Heart right ventricle (tissue), 16 donors: ENCODE results near the gene ASCL5. TPM values are rescaled to one million over a fixed set of nuclear protein-coding genes. Genes with fewer than 3 reads are reported as not detected.

ENCODE experiments used
- ATAC-seq, 8 donors: fragments of 200-7000 bp; cut with Tn5 transposase; one replicate each; pipeline ENCODE4 v1.9.1; 2020; ENCODE audit warnings: mild to moderate bottlenecking in 8 of 8, moderate library complexity in 8 of 8, moderate number of reproducible peaks in 1 of 8
- DNase-seq, 2 donors: peaks; one replicate each; pipeline ENCODE4 v3.0.0-alpha.2; 2020
- H3K27ac ChIP-seq, 10 donors: fragments of 200-600 bp; sonication (generic) in 2 of 10; one replicate each; pipeline versions ENCODE4 v1.5.0 to v1.8.0; 2020 to 2022; ENCODE audit warnings: mild to moderate bottlenecking in 3 of 10
- H3K27me3 ChIP-seq, 7 donors: fragments of 200-600 bp; one replicate each; pipeline ENCODE4 v1.8.0; 2021 to 2022; ENCODE audit warnings: mild to moderate bottlenecking in 2 of 7
- H3K36me3 ChIP-seq, 9 donors: fragments of 200-600 bp; sonication (generic) in 1 of 9; one replicate each; pipeline versions ENCODE4 v1.5.0 to v1.8.0; 2020 to 2022; ENCODE audit warnings: mild to moderate bottlenecking in 2 of 9
- H3K4me1 ChIP-seq, 9 donors: fragments of 200-600 bp; sonication (generic) in 1 of 9; one replicate each; pipeline versions ENCODE4 v1.5.0 to v1.8.0; 2020 to 2022; ENCODE audit warnings: mild to moderate bottlenecking in 4 of 9
- H3K4me3 ChIP-seq, 10 donors: fragments of 200-600 bp; sonication (generic) in 2 of 10; one replicate each; pipeline versions ENCODE4 v1.5.0 to v1.8.0; 2020 to 2022; ENCODE audit warnings: mild to moderate bottlenecking in 7 of 10, moderate library complexity in 2 of 10
- H3K9me3 ChIP-seq, 11 donors: fragments of 200-600 bp in 10 of 11; sonication (generic) in 2 of 11; one replicate each; pipeline versions ENCODE4 v1.5.0 to v1.8.0; 2013 to 2022; ENCODE audit warnings: mild to moderate bottlenecking in 2 of 11, control low read depth in 1 of 11, moderate library complexity in 1 of 11
- WGBS, 2 donors: extraction: QIAGEN DNeasy Blood & Tissue Kit; methylation state at CpG; one replicate each; pipeline ENCODE4 v1.1.7; 2013; ENCODE audit warnings: inconsistent platforms in 1 of 2; 5-methylcytosine and 5-hydroxymethylcytosine counted together
- intact Hi-C, 10 donors: fragments of 100-400 bp; cut with DNase I; formaldehyde crosslinking; loops; one replicate each; pipeline versions ENCODE4 v1.11.1 to v1.14.2; 2022
- polyA plus RNA-seq, 2 donors: library from polyadenylated mRNA; stranded (reverse); fragments of 200-250 nt; gene quantifications; one replicate each; pipeline ENCODE4 v1.2.3, GENCODE V29; 2013
- total RNA-seq, 10 donors: library from RNA; stranded (reverse); fragmentation: NEBNext Ultra II Directional in 3 of 10; extraction: Animal tissue kit (Norgen Biotek cat#: 25700) in 3 of 10; gene quantifications; one replicate each; pipeline versions ENCODE4 v1.2.1 to v1.2.4, GENCODE V29; 2021 to 2023
- TF ChIP-seq, protein P1 (sequence below), 9 donors: fragments of 200-600 bp; sonication (generic) in 2 of 9; IDR thresholded peaks; one replicate each; pipeline versions ENCODE4 v1.5.0 to v1.8.0; 2021 to 2022; ENCODE audit warnings: antibody characterized with exemption in 9 of 9, mild to moderate bottlenecking in 5 of 9, moderate library complexity in 1 of 9
- donor health status: Arrhythmogenic right ventricular cardiomyopathy.
- donor health status: ischemic (EF 13 %, LVEDD 7.1; RV severe dilation, severe dysfunction).
- donor health status: healthy with polysubstance abuse.
- donor health status: DM: no; HTN: yes; CAD: no.
- donor health status: DM: no; HTN: no; CAD: no.
- donor health status: ischemic (EF 25% LVEDD 6.9; RV normal size, moderate dysfunction).
- donor health status: ischemic (EF 25% LVEDD 5.7; RV mildly dilated, moderate dysfunction).
- donor health status: healthy.
- donor health status: DM: yes; HTN: yes; CAD: no.
- donor health status: Ischemic cardiomyopathy.
- donor health status: ischemic (EF 35%, LVEDD 5.7; RV mildly dilated, moderate dysfunction).
- donor health status: nonischemic (EF 11% LVEDD 7.7; RV severe dilation, severe dysfunction).
- donor health status: DM: yes; HTN: yes; CAD: no.
- donor health status: PGD.
- donor health status: ischemic (EF 29% LVEDD 5.4; RV normal size, mild dysfunction).
- donor health status: nonischemic (EF 23%, LVEDD 6.1; RV moderate dilation, normal function).

Gene ASCL5
- total and polyA plus RNA-seq, 12 donors, result not detected

DNA sequence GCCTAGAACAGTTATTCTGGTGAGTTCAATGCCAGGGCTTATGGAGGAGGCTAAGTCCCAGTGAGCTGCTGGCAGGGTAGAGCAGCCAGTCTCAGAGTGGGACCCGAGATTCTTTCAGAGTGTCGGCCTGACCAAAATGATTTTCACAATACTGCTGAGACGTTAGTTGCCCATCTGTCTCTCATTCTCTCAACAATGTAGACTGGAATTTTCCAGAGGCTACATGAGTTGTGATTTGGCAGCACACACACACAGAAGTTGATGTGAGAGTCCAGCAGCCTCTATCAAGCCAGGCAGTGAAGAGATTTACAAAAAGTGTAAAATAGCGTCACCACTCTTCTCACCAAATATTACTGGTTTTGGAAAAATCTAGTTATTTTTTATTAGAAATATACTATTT, 36.4 kb downstream of the ASCL5 start:
- H3K4me3 ChIP-seq, result no peak overlapping the region
- TF ChIP-seq, protein P1, sequence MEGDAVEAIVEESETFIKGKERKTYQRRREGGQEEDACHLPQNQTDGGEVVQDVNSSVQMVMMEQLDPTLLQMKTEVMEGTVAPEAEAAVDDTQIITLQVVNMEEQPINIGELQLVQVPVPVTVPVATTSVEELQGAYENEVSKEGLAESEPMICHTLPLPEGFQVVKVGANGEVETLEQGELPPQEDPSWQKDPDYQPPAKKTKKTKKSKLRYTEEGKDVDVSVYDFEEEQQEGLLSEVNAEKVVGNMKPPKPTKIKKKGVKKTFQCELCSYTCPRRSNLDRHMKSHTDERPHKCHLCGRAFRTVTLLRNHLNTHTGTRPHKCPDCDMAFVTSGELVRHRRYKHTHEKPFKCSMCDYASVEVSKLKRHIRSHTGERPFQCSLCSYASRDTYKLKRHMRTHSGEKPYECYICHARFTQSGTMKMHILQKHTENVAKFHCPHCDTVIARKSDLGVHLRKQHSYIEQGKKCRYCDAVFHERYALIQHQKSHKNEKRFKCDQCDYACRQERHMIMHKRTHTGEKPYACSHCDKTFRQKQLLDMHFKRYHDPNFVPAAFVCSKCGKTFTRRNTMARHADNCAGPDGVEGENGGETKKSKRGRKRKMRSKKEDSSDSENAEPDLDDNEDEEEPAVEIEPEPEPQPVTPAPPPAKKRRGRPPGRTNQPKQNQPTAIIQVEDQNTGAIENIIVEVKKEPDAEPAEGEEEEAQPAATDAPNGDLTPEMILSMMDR (IDR thresholded peaks at IDR 0.05), result no peak
- H3K27me3 ChIP-seq, result peaks cover 0 to 28% (median 5%) of the 10 kb centered on the region in 7 donors
- intact Hi-C loops, result loop anchor here in 1 of 10 donors (10.0 kb wide), 1 partner anchor 124 kb away; no protein-coding TSS in a partner anchor
- WGBS, 2 donors, result 83 to 84% methylated on average over 4 of the region's 4 CpGs
- no peaks in the 10 kb centered on the region for H3K4me1 ChIP-seq
- no peaks in the 10 kb centered on the region for H3K36me3 ChIP-seq
- H3K9me3 ChIP-seq, result no peaks in the 10 kb centered on the region
- ATAC-seq (no peak), DNase-seq (no peak)
- H3K27ac ChIP-seq, result no peak overlapping the region

DNA sequence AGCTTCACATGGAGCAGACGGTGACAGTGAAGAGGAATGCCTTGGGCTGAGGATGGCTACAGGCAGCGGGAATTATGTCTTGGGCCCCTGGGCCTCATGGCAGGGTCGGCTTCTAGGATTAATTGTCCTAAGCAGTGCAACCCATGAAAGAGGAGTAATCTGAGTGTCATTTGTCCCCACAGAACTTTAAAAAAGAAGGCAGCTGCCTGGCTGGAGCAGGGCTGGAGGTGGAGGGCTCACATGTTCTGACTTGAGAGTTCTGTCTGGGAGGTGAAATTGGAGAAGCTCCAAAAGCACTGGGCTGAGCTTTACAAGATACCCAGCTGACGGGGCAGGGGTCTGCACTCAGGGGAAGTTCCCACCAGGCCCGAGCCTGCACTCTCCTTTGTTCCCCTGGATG, 37.4 kb downstream of the ASCL5 start:
- WGBS, 2 donors, result 76 to 79% methylated on average over 5 of the region's 5 CpGs

DNA sequence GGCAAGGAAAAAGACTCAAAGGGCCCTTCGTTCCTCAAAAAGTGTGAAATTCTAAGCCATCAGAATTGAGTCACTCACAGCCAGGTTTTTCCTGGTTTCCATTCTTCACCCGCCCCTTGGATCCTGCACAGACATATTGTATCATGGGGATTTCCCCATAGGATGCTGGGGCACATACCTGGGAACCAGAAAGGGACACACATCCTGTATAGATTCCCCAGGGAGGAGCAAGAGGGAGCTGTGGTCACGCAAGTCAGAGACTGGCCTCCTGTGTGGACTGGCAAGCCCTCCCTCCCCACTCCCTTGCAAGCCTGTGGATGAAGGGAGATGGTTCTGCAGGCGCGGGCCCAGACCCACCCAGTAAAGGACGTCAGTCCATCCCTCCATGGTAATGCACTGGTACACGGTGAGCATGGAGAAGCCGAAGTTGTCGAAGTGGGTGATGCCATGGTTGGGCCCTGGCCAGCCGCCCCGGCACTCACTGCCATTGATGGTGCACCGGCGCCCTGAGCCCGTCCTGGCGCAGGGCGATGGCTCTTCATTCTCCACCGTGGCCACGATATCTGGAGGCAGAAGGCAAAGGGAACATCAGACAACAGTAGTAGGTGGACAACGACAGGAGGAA, 38.0 kb downstream of the ASCL5 start:
- H3K4me1 ChIP-seq, result peaks cover 0 to 5% (median 0%) of the 10 kb centered on the region in 9 donors
- H3K27me3 ChIP-seq, result peaks cover 0 to 38% (median 5%) of the 10 kb centered on the region in 7 donors
- intact Hi-C loops, result loop anchor here in 3 of 10 donors (5.0 to 10.0 kb wide), 2 partner anchors 133 to 136 kb away; no protein-coding TSS in a partner anchor
- ATAC-seq (no peak), DNase-seq (no peak)
- WGBS, 2 donors, result 90 to 91% methylated on average over 19 of the region's 19 CpGs
- no peak overlapping the region for H3K4me3 ChIP-seq
- no peak overlapping the region for H3K27ac ChIP-seq
- no peaks in the 10 kb centered on the region for H3K9me3 ChIP-seq
- no peaks in the 10 kb centered on the region for H3K36me3 ChIP-seq
- TF ChIP-seq, protein P1 (IDR thresholded peaks at IDR 0.05), result no peak

More for the DNA sequence above, 37.4 kb downstream of the ASCL5 start:
- no peak overlapping the region for H3K27ac ChIP-seq
- no peak overlapping the region for H3K4me3 ChIP-seq
- intact Hi-C loops, result loop anchor here in 3 of 10 donors (5.0 to 10.0 kb wide), 2 partner anchors 133 to 135 kb away; no protein-coding TSS in a partner anchor
- H3K27me3 ChIP-seq, result peaks cover 0 to 35% (median 5%) of the 10 kb centered on the region in 7 donors
- H3K4me1 ChIP-seq, result peaks cover 0 to 3% (median 0%) of the 10 kb centered on the region in 9 donors
- H3K36me3 ChIP-seq, result no peaks in the 10 kb centered on the region
- DNase-seq, result no peak
- H3K9me3 ChIP-seq, result no peaks in the 10 kb centered on the region
- TF ChIP-seq, protein P1 (IDR thresholded peaks at IDR 0.05), result no peak
- no peak for ATAC-seq

DNA sequence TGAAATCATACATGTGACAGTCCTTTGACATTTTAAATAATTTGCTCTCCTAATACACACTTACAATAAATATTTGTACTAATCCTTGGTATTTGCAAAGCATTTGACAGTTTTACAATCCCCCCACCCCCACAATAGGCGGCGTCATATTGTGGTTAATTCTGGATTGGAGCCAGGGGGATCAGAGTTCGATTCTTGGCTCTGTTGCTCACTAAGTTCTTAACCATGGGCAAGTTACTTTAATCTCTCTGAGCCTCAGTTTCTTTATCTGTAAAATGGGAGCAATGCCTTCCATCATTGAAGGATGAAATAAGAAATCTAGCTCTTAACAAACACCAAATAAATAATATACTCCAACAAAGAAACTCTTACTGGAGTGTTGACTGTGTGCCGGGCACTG, 38.6 kb downstream of the ASCL5 start:
- no peak overlapping the region for H3K27ac ChIP-seq
- H3K9me3 ChIP-seq, result no peaks in the 10 kb centered on the region
- intact Hi-C loops, result loop anchor here in 3 of 10 donors (5.0 to 10.0 kb wide), 2 partner anchors 134 to 136 kb away; no protein-coding TSS in a partner anchor
- DNase-seq (no peak), ATAC-seq (no peak)
- no peaks in the 10 kb centered on the region for H3K36me3 ChIP-seq
- no peak overlapping the region for H3K4me3 ChIP-seq
- H3K27me3 ChIP-seq, result peaks cover 0 to 40% (median 5%) of the 10 kb centered on the region in 7 donors
- 82 to 86% methylated on average over 4 of the region's 4 CpGs for whole genome bisulfite sequencing, 2 donors
- TF ChIP-seq, protein P1 (IDR thresholded peaks at IDR 0.05), result no peak
- peaks cover 0 to 5% (median 0%) of the 10 kb centered on the region in 9 donors for H3K4me1 ChIP-seq
